ENCODE measurements around the gene IGF1R.

The IGF1R gene

DNA sequence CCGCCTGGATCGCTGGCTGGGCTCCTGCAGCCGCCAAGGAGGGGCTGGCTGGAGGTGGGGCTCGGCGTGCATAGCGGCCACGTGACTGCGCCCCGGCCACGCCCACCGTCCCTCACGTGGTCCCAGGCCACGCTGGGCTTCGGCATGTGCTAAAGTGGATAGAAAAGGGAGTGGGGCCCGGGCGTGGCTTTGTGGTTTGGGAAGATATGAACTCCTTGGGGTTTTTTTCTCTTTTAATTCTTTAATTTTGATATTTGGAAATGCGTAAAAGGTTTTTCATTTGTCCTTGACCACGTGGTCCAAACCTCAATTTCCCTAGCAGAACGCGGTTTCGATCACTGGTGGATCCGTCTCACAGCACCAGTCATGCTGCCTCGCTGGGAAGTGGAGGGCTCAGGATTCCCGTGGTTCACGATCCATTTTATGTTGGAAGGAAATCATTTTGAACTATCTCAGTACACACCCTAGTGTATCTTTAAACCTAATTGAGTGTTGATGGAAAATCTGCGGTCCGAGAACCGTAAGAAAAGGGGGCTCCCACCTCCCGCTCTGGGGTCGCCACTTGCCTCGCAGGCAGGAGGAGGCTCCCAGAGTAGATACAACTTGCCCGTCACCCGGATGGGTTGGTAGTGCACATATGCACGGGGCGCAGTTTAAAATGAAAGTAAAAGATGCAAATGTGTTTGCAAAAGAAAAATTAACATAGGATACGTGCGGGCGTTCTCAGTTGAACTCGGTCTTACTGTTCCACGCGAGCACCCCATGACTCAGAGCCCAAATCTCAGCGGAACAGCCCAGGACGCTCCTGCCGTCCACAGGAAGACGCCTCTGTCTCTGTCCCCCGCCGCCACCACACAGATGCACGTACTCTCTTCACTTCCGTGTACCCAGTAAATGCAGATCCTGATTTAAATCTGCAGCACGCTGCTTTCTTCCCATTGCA lies 217.3 kb downstream of the IGF1R start:
- no peak overlapping the region for H3K9ac ChIP-seq (ENCODE audit: low read length)
- no peaks in the 10 kb centered on the region for H3K9me3 ChIP-seq (ENCODE audit: control insufficient read depth, low read depth, low read length)
- H3K4me1 ChIP-seq (ENCODE audit: control insufficient read depth, low read depth, low read length) = peaks cover 34% of the 10 kb centered on the region
- H3K4me3 ChIP-seq (ENCODE audit: low read length) = no peak overlapping the region
- no peak overlapping the region for H3K27ac ChIP-seq (ENCODE audit: low read length)
- H3K36me3 ChIP-seq (ENCODE audit: control insufficient read depth, low read depth, low read length) = no peaks in the 10 kb centered on the region
- H3K27me3 ChIP-seq (ENCODE audit: control insufficient read depth, insufficient read depth, low read length) = no peaks in the 10 kb centered on the region

DNA sequence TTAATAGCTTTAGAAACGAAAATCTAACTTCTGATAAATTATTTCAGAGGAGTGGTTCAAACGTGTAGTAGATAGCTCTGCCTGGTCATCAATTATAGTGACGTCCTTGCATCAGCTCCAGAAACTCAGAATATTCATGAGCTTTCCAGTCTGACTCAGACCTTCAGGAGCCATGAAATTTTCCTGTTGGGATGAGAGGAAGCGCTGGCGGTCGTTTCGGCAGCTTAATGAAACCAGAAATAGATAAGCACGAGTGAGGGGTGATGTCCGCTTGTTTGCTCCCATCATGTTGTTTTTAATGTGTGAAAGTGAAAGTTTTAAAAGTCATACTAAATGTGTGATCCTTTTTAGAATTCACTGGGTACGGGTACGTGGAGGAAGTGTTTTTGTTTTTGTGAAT lies 218.2 kb downstream of the IGF1R start:
- no peak overlapping the region for H3K4me3 ChIP-seq (ENCODE audit: low read length)
- H3K36me3 ChIP-seq (ENCODE audit: control insufficient read depth, low read depth, low read length) = no peaks in the 10 kb centered on the region
- H3K27me3 ChIP-seq (ENCODE audit: control insufficient read depth, insufficient read depth, low read length) = no peaks in the 10 kb centered on the region
- peak overlapping the region; percentile 22 for H3K27ac ChIP-seq (ENCODE audit: low read length)
- H3K9me3 ChIP-seq (ENCODE audit: control insufficient read depth, low read depth, low read length) = no peaks in the 10 kb centered on the region
- H3K9ac ChIP-seq (ENCODE audit: low read length) = no peak overlapping the region
- peaks cover 25% of the 10 kb centered on the region for H3K4me1 ChIP-seq (ENCODE audit: control insufficient read depth, low read depth, low read length)

DNA sequence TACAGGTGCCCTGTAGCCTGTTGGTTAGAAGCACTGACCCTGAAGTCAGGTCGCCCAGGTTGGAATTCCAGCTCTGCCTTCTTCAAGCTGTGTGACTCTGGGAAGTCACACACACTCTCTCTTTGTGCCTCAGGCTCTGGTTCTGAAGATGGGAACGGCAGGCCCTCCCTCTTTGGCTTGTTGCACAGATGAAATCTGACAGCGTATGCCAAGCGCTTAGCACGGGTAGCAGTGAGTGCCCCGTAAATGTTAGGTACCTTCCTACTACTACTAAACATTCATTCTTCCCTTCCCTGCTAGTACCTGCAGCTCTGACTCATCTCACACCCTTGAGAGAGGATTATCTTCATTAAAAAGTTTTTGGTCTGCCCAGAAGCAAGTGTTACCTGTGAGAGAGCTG lies 220.2 kb downstream of the IGF1R start:
- Histone ChIP-seq H3K4me3 (ENCODE audit: low read length) (no peak overlapping the region), H3K36me3 (ENCODE audit: control insufficient read depth, low read depth, low read length) (no peaks in the 10 kb centered on the region), H3K9me3 (ENCODE audit: control insufficient read depth, low read depth, low read length) (no peaks in the 10 kb centered on the region), H3K9ac (ENCODE audit: low read length) (no peak overlapping the region), H3K27ac (ENCODE audit: low read length) (no peak overlapping the region), H3K4me1 (ENCODE audit: control insufficient read depth, low read depth, low read length) (peaks cover 15% of the 10 kb centered on the region), H3K27me3 (ENCODE audit: control insufficient read depth, insufficient read depth, low read length) (no peaks in the 10 kb centered on the region)

DNA sequence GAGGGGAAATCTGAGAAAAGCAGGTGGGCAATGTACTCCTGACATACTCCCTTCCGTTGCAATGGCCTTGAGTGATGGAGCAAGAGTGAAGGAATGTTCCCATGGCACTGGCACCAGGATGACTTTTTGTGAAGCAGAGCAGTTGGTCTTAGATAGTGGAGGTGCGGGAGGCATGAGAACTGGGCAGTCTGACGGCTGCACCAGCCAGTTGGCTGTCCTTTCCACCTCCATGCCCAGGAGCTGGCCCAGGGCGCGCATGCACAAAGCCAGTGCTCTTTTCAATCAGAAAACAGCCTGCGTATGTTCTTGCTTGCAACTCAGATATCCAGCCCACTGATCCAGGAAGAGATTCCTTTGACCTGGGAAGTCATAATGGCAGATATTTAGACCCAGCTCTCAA lies 222.4 kb downstream of the IGF1R start:
- no peak overlapping the region for H3K9ac ChIP-seq (ENCODE audit: low read length)
- H3K36me3 ChIP-seq (ENCODE audit: control insufficient read depth, low read depth, low read length) = no peaks in the 10 kb centered on the region
- H3K27ac ChIP-seq (ENCODE audit: low read length) = no peak overlapping the region
- peaks cover 28% of the 10 kb centered on the region for H3K4me1 ChIP-seq (ENCODE audit: control insufficient read depth, low read depth, low read length)
- no peak overlapping the region for H3K4me3 ChIP-seq (ENCODE audit: low read length)
- no peaks in the 10 kb centered on the region for H3K27me3 ChIP-seq (ENCODE audit: control insufficient read depth, insufficient read depth, low read length)
- H3K9me3 ChIP-seq (ENCODE audit: control insufficient read depth, low read depth, low read length) = no peaks in the 10 kb centered on the region

DNA sequence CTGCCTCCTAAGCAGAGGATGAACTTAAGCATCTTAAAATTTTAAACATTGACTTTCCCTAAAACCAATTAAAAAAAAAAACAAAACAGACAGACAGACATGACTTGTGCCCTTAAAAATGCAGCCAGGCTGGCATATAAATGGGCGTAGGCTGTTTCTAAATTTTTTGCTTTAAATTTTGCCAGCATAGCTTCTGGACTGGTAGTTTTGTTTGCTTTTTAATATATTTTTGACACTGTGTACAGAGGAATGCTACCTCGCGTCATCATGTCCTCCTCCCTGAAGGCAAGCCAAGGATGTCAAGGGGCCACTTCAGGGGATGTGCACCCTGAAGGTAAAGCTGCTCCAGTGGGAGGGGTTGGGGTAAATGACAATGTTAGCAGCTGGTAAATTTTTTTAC lies 224.4 kb downstream of the IGF1R start:
- H3K4me1 ChIP-seq (ENCODE audit: control insufficient read depth, low read depth, low read length) = peaks cover 21% of the 10 kb centered on the region
- no peaks in the 10 kb centered on the region for H3K9me3 ChIP-seq (ENCODE audit: control insufficient read depth, low read depth, low read length)
- H3K27me3 ChIP-seq (ENCODE audit: control insufficient read depth, insufficient read depth, low read length) = no peaks in the 10 kb centered on the region
- no peaks in the 10 kb centered on the region for H3K36me3 ChIP-seq (ENCODE audit: control insufficient read depth, low read depth, low read length)
- no peak overlapping the region for H3K9ac ChIP-seq (ENCODE audit: low read length)
- H3K27ac ChIP-seq (ENCODE audit: low read length) = no peak overlapping the region
- H3K4me3 ChIP-seq (ENCODE audit: low read length) = no peak overlapping the region

DNA sequence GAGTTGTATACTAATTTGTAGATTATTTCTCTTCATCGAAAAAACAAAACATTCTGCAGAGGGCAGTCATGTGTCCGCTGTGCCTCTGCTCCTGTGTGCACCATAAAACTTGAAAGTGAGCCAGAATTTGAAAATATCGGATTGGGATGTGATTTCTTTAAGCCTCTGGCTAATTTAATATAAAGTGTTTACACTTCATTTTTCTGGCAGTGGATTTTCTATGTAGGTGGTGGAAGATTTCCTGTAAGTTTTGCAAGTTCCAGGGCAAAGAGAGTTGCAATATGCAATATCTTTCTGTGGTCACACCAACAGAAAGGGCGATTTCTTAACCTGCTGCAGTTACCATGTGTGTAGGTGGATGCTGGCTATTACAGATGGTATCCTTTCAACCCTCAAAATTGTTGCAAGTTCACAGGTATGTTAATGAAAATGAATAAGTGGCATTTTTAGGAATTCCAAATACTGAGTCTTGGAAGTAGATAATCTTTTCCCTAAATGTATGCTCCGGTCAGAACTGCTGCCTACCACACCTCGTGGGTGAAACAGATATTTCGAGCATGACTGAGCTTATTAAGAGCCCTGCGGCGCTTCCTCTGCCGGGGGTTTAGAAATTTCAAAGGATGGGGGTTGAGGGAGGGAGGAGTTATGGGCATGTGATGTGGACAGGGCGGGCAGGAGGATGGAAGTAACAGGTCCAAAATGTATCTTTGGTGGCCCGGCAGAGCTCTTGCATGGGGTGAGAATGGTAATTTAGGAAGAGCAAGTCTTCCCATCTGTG lies 225.3 kb downstream of the IGF1R start:
- Histone ChIP-seq H3K27ac (ENCODE audit: low read length) (no peak overlapping the region), H3K36me3 (ENCODE audit: control insufficient read depth, low read depth, low read length) (no peaks in the 10 kb centered on the region), H3K27me3 (ENCODE audit: control insufficient read depth, insufficient read depth, low read length) (no peaks in the 10 kb centered on the region), H3K4me1 (ENCODE audit: control insufficient read depth, low read depth, low read length) (peaks cover 21% of the 10 kb centered on the region), H3K9ac (ENCODE audit: low read length) (no peak overlapping the region), H3K4me3 (ENCODE audit: low read length) (no peak overlapping the region), H3K9me3 (ENCODE audit: control insufficient read depth, low read depth, low read length) (no peaks in the 10 kb centered on the region)

DNA sequence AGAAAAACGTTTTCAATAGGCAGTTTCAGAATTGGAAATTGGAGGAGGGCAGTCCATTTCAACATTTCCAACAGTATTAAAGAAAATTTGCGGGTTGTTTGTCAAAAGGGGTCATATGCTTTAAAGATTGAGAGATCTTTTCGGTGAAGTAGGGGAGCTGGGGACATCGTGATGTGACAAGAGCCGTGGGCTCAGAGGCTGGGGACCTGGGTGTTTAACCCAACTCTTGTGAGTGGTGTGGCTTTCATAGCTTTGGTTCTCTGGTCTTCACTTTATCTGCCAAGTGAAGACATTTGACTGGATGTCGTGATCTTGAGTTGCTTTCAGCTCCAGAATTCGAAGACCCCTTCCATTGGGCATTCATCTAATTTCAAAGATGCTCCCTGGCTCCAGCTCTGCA lies 226.0 kb downstream of the IGF1R start:
- H3K27me3 ChIP-seq (ENCODE audit: control insufficient read depth, insufficient read depth, low read length) = no peaks in the 10 kb centered on the region
- peaks cover 21% of the 10 kb centered on the region for H3K4me1 ChIP-seq (ENCODE audit: control insufficient read depth, low read depth, low read length)
- H3K9ac ChIP-seq (ENCODE audit: low read length) = no peak overlapping the region
- no peak overlapping the region for H3K27ac ChIP-seq (ENCODE audit: low read length)
- no peaks in the 10 kb centered on the region for H3K36me3 ChIP-seq (ENCODE audit: control insufficient read depth, low read depth, low read length)
- H3K9me3 ChIP-seq (ENCODE audit: control insufficient read depth, low read depth, low read length) = no peaks in the 10 kb centered on the region
- H3K4me3 ChIP-seq (ENCODE audit: low read length) = no peak overlapping the region

DNA sequence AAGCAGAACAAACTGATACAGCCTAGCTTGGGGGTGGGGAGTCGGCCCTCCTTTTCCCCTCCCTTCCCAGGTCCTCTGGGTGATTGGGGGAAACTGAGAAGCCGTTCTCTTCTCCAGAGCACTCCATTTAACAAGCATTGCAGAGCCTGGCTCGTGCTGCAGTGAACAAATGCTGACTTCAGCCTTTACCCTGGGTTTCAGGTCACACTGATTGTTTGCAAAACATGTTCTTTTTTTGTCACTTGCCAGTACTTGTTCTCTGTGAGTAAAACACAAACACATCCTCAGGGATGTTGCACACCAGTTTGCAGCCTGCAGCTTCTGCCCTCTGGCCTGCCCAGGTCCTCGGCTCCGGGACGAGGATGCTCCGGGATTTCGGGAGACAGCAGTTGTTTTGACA lies 226.4 kb downstream of the IGF1R start:
- Histone ChIP-seq H3K27ac (ENCODE audit: low read length) (no peak overlapping the region), H3K4me3 (ENCODE audit: low read length) (no peak overlapping the region), H3K27me3 (ENCODE audit: control insufficient read depth, insufficient read depth, low read length) (no peaks in the 10 kb centered on the region), H3K9ac (ENCODE audit: low read length) (no peak overlapping the region), H3K36me3 (ENCODE audit: control insufficient read depth, low read depth, low read length) (no peaks in the 10 kb centered on the region), H3K9me3 (ENCODE audit: control insufficient read depth, low read depth, low read length) (no peaks in the 10 kb centered on the region), H3K4me1 (ENCODE audit: control insufficient read depth, low read depth, low read length) (peaks cover 21% of the 10 kb centered on the region)

DNA sequence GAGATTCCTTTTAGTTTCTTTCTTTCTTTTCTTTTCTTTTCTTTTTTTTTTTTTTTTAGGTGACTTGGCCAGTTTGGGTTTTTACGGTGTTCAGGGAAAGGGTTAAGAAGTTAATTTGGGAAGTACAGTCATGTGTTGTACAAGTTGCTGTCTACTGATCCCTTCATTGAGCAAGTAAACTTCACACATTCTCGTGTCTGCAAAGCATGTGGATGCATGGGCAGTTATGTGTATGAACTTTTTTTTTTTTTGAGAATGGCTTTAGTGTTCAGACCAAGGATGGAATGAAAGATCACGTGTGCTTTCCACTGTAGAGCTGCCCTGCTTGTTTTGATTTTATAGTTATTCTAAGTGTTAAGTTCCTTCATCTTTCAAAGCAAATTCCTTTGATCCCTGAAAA lies 227.0 kb downstream of the IGF1R start:
- Histone ChIP-seq H3K27me3 (ENCODE audit: control insufficient read depth, insufficient read depth, low read length) (no peaks in the 10 kb centered on the region), H3K4me3 (ENCODE audit: low read length) (no peak overlapping the region), H3K27ac (ENCODE audit: low read length) (no peak overlapping the region), H3K4me1 (ENCODE audit: control insufficient read depth, low read depth, low read length) (peaks cover 21% of the 10 kb centered on the region), H3K9me3 (ENCODE audit: control insufficient read depth, low read depth, low read length) (no peaks in the 10 kb centered on the region), H3K36me3 (ENCODE audit: control insufficient read depth, low read depth, low read length) (no peaks in the 10 kb centered on the region), H3K9ac (ENCODE audit: low read length) (no peak overlapping the region)

DNA sequence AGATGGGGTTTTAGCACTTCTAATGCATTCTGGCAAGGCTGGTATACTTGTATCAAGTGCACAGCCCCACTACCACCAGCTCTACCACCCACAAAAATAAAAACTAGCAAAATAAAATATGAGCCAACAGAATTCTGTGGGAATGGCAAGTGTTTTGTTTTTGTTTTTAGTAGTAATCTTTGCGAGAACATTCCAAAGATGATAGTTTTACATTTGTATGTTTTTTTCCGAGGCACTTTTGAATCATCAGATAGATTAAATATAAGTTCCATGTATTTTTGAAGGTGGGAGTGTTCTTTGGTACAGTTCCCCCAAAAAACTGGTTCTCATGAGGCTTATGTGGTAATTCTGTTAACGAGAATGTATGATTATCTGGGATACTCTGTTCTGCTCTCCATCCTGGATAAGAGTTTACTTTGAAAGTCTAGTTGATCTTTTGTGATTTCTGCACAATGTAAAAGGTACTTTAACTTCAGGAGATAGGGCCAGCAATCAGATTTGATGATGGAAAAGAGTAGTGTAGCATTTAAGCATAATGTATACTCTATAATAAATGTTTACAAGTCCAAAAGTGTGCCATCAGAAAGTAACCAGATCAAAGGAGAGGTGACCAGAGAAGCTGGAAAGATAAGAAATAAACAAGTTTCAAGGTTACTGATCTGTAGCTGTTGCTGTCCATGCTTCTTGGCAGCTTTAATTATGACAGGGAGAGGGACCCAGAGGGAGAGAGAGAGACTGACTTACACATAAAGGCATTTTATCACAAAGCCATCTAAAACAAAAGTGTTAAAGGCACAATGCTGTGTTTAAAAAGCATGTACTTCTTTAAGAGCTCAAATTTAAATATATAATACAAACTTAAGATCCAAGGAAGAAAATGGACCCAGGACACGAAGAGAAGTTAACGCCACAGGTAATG lies 228.4 kb downstream of the IGF1R start:
- Histone ChIP-seq H3K9ac (ENCODE audit: low read length) (no peak overlapping the region), H3K27ac (ENCODE audit: low read length) (no peak overlapping the region), H3K4me3 (ENCODE audit: low read length) (no peak overlapping the region), H3K9me3 (ENCODE audit: control insufficient read depth, low read depth, low read length) (no peaks in the 10 kb centered on the region), H3K36me3 (ENCODE audit: control insufficient read depth, low read depth, low read length) (no peaks in the 10 kb centered on the region), H3K27me3 (ENCODE audit: control insufficient read depth, insufficient read depth, low read length) (no peaks in the 10 kb centered on the region), H3K4me1 (ENCODE audit: control insufficient read depth, low read depth, low read length) (peaks cover 21% of the 10 kb centered on the region)

DNA sequence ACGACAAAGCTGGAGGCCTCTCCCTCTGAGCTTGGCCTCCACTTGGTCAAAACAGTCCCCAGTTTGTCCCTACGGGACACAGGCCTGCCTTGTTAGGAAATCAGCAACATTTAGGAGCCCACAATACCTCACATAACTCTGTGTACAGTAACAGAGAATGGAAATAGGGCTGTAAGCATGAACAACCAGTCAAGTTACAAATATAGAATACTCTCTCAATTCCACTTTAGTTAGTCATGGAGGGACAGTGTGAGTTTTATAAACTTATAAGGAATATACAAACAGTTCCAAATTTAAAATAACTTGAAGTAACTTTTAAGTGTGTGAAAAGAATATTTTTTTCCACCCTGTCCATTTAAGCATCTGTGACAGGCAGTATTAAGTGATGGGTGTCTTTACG lies 229.8 kb downstream of the IGF1R start:
- Histone ChIP-seq H3K4me1 (ENCODE audit: control insufficient read depth, low read depth, low read length) (peaks cover 22% of the 10 kb centered on the region), H3K9me3 (ENCODE audit: control insufficient read depth, low read depth, low read length) (no peaks in the 10 kb centered on the region), H3K27ac (ENCODE audit: low read length) (no peak overlapping the region), H3K36me3 (ENCODE audit: control insufficient read depth, low read depth, low read length) (no peaks in the 10 kb centered on the region), H3K27me3 (ENCODE audit: control insufficient read depth, insufficient read depth, low read length) (no peaks in the 10 kb centered on the region), H3K4me3 (ENCODE audit: low read length) (no peak overlapping the region), H3K9ac (ENCODE audit: low read length) (no peak overlapping the region)

Measured in iPS-18a (cell line).